Esophagus muscularis mucosa (tissue), 4 donors: Measurements from ENCODE around the gene GAS7. TPM values are rescaled to one million over a fixed set of nuclear protein-coding genes. Genes with fewer than 3 reads are reported as not detected.
A peak's percentile ranks its signal among the peaks of the same experiment; 100 is the strongest.

ENCODE experiments used
- DNase-seq: peaks from one replicate; pipeline ENCODE4 v3.0.0-alpha.2; 2017; ENCODE audit errors: extremely low spot score
- H3K27ac ChIP-seq, 4 donors: fragments of 200-600 bp; sonication (generic); replicated peaks in 1 of 4; 1 replicate in 3 of 4; 2 replicates in 1 of 4; pipeline ENCODE4 v1.5.1; 2016 to 2019; ENCODE audit warnings: mild to moderate bottlenecking in 1 of 4
- H3K27me3 ChIP-seq, 4 donors: fragments of 200-600 bp; sonication (generic); one replicate each; pipeline versions ENCODE4 v1.5.1 to v1.6.0; 2016 to 2019
- H3K36me3 ChIP-seq, 4 donors: fragments of 200-600 bp; sonication (generic); one replicate each; pipeline ENCODE4 v1.5.1; 2016 to 2019
- H3K4me1 ChIP-seq, 4 donors: fragments of 200-600 bp; sonication (generic); one replicate each; pipeline ENCODE4 v1.5.1; 2016 to 2019
- H3K4me3 ChIP-seq, 4 donors: fragments of 200-600 bp; sonication (generic); 1 replicate in 2 of 4; 2 replicates in 2 of 4; pipeline ENCODE4 v1.5.1; 2016 to 2019; ENCODE audit warnings: mild to moderate bottlenecking in 4 of 4, moderate library complexity in 1 of 4
- H3K9me3 ChIP-seq, 4 donors: fragments of 200-600 bp; sonication (generic); 1 replicate in 3 of 4; 2 replicates in 1 of 4; pipeline ENCODE4 v1.5.1; 2016 to 2019
- EP300 ChIP-seq: sonication (generic); formaldehyde crosslinking; IDR thresholded peaks from one replicate; pipeline ENCODE4 v1.6.1; 2017; ENCODE audit warnings: antibody characterized with exemption
- POLR2A ChIP-seq: fragments of 450-650 bp; IDR thresholded peaks from one replicate; pipeline ENCODE4 v1.6.1; 2017; ENCODE audit warnings: antibody characterized with exemption, moderate library complexity, mild to moderate bottlenecking, low read depth
- POLR2AphosphoS5 ChIP-seq, 2 donors: sonication (generic); formaldehyde crosslinking; IDR thresholded peaks; one replicate each; pipeline ENCODE4 v1.6.1; 2017; ENCODE audit warnings: antibody characterized with exemption in 2 of 2
- WGBS: methylation state at CpG from one replicate; pipeline ENCODE4 v1.1.5; 2018; 5-methylcytosine and 5-hydroxymethylcytosine counted together
- intact Hi-C: fragments of 100-400 bp; cut with DNase I; formaldehyde crosslinking; loops from one replicate; pipeline ENCODE4 v1.15.1; 2023
- total RNA-seq, 4 donors: library from RNA; depleted of rRNA; stranded (reverse); fragments of >200 nt; gene quantifications; one replicate each; pipeline versions ENCODE4 v1.1.0 to v1.2.1, GENCODE V29; 2016
- TF ChIP-seq, protein P1 (sequence below), 3 experiments: fragments of 200-600 bp in 2 of 3; fragments of 450-650 bp in 1 of 3; sonication (generic) in 2 of 3; IDR thresholded peaks; one replicate each; pipeline ENCODE4 v1.5.1; 2017 to 2019; ENCODE audit warnings: antibody characterized with exemption in 3 of 3, mild to moderate bottlenecking in 2 of 3, moderate library complexity in 1 of 3

GAS7 gene
- total RNA-seq, 4 donors from 2014 or later: 77.3 to 124 (median 86.7) TPM

DNA sequence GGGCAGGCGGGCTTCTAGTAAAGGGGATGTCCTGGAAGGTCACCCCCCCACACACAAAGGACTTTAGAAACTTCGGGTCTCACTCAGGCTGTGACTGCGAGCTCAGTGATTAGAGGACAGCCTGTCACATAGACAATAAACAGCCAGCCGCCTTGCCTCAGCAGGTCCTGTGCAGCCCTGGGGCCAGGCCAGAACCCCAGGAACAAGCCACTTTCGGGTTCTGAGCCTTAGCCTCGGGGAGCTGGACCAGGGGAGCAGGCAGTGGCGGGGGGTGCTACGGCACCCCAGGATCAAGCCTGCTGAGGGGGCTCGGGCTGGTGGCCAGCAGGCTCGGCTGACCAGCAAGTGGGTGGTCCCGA is 1.1 kb downstream of the GAS7 start:
- TF ChIP-seq POLR2AphosphoS5 (IDR thresholded peaks at IDR 0.05): no peak
- TF ChIP-seq, protein P1, sequence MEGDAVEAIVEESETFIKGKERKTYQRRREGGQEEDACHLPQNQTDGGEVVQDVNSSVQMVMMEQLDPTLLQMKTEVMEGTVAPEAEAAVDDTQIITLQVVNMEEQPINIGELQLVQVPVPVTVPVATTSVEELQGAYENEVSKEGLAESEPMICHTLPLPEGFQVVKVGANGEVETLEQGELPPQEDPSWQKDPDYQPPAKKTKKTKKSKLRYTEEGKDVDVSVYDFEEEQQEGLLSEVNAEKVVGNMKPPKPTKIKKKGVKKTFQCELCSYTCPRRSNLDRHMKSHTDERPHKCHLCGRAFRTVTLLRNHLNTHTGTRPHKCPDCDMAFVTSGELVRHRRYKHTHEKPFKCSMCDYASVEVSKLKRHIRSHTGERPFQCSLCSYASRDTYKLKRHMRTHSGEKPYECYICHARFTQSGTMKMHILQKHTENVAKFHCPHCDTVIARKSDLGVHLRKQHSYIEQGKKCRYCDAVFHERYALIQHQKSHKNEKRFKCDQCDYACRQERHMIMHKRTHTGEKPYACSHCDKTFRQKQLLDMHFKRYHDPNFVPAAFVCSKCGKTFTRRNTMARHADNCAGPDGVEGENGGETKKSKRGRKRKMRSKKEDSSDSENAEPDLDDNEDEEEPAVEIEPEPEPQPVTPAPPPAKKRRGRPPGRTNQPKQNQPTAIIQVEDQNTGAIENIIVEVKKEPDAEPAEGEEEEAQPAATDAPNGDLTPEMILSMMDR (IDR thresholded peaks at IDR 0.05): no peak
- no peak for TF ChIP-seq POLR2A
- no peak for TF ChIP-seq EP300
- no peak for DNase-seq
- Histone ChIP-seq H3K27me3 (peaks cover 0 to 45% (median 2%) of the 10 kb centered on the region in 4 donors), H3K4me3 (peak overlapping the region; percentile 72 to 85 (median 76)), H3K4me1 (peaks cover 0 to 35% (median 32%) of the 10 kb centered on the region in 4 donors), H3K36me3 (peaks cover 0 to 3% (median 0%) of the 10 kb centered on the region in 4 donors), H3K27ac (peak overlapping the region; percentile 53 to 73 (median 69)), H3K9me3 (peaks cover 0 to 16% (median 13%) of the 10 kb centered on the region in 4 donors)
- intact Hi-C loops: no loop called here
- 40% methylated on average over 1 of the region's 11 CpGs for WGBS

DNA sequence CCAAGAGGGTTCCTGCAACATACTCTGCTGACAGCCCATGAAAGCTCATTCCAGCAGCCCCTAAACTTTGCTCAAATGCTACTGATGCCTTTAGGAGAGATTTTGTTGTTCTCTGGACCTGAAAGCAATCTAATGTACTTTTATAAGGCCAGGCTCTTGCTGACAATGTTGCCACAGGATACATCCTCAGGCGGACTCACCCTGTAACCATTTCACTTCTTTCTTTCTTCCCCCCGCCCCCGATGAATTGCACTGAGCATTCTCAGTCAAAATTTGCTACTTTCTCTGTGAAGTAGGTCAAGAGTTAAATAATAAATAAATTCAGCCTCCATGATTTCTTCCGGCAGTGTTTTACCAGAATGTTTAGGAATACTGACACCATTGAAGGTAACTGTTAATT is 1.5 kb downstream of the GAS7 start:
- intact Hi-C loops: no loop called here
- 49% methylated on average over 4 of the region's 4 CpGs for WGBS
- no peak for DNase-seq
- H3K27me3 ChIP-seq: peaks cover 0 to 45% (median 2%) of the 10 kb centered on the region in 4 donors
- peaks cover 0 to 35% (median 33%) of the 10 kb centered on the region in 4 donors for H3K4me1 ChIP-seq
- peak overlapping the region; percentile 53 to 73 (median 69) for H3K27ac ChIP-seq
- peak overlapping the region; percentile 72 to 85 (median 76) for H3K4me3 ChIP-seq
- no peak for TF ChIP-seq EP300
- TF ChIP-seq POLR2AphosphoS5 (IDR thresholded peaks at IDR 0.05): no peak
- TF ChIP-seq, protein P1 (IDR thresholded peaks at IDR 0.05): no peak
- TF ChIP-seq POLR2A: no peak
- H3K36me3 ChIP-seq: peaks cover 0 to 3% (median 0%) of the 10 kb centered on the region in 4 donors
- H3K9me3 ChIP-seq: peaks cover 0 to 16% (median 13%) of the 10 kb centered on the region in 4 donors

DNA sequence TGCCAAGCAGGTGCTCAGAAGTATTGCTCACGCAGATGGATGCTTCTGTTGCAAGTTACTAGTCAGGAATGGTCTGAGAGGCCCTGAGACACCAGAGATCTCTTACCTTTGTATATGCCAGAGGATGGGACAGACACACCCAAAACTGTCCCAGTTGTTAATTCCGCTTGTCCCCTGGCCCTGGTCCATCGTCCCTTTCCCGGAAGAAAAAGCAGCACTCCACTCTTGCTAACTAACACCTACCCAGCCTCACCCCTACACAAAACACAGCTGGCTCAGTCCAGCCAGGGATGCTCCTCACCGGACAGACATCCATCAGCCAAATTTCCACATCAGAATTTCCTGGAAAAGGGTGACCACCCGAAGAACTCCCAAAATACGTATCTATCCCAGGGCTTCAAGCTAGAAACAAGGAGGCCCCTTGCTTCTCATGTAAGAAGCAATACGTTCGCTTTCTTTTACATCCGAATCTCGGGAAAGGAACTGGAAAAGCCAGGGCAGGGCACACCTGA is 2.0 kb downstream of the GAS7 start:
- peaks cover 0 to 35% (median 33%) of the 10 kb centered on the region in 4 donors for H3K4me1 ChIP-seq
- intact Hi-C loops: no loop called here
- H3K9me3 ChIP-seq: peaks cover 0 to 16% (median 13%) of the 10 kb centered on the region in 4 donors
- no peak for DNase-seq
- H3K27ac ChIP-seq: peak overlapping the region in 3 of 4 donors; percentile 53 to 73 (median 70)
- H3K27me3 ChIP-seq: peaks cover 0 to 45% (median 2%) of the 10 kb centered on the region in 4 donors
- TF ChIP-seq POLR2A (no peak), EP300 (no peak), POLR2AphosphoS5 (IDR thresholded peaks at IDR 0.05) (no peak)
- TF ChIP-seq, protein P1 (IDR thresholded peaks at IDR 0.05): no peak
- H3K36me3 ChIP-seq: peaks cover 0 to 3% (median 0%) of the 10 kb centered on the region in 4 donors
- WGBS: 79% methylated on average over 11 of the region's 11 CpGs
- peak overlapping the region; percentile 72 to 85 (median 76) for H3K4me3 ChIP-seq

DNA sequence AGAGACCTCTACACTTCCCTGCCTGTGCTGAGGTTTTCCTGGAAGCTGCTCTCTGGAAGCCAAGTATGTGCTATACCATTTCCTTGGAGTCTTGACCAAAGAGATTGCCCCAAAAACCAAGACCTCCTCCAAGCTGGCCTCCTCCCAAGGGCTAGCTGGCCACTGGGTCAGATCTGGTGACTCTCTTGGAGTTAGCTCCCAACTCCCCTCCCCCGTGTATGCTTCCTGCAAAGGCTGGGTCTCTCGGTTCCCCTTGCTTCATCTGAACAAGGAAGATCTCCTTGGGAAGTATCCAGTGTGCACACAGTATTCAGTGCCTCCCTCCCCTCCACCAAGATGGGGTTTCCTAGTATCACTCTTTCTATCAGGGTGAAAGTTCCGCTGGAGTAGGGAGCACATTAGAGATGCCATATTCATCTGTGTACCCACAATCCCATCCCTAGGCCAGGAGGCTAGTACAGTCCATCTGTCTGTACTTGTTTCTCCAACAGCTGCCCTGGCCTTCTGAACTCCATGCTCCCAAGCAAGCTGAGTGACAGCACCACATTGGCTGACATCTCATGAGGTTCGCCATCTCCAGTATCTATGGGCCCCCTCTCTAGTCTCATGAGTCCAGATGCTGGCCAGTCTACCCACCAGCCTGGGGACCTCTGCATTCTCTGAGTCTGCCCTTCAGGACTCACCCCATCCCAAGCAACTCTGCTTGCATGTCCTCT is 3.2 kb downstream of the GAS7 start:
- Histone ChIP-seq H3K9me3 (peaks cover 0 to 16% (median 13%) of the 10 kb centered on the region in 4 donors), H3K4me3 (no peak overlapping the region), H3K4me1 (peaks cover 0 to 35% (median 33%) of the 10 kb centered on the region in 4 donors), H3K27me3 (peaks cover 0 to 41% (median 2%) of the 10 kb centered on the region in 4 donors), H3K27ac (no peak overlapping the region), H3K36me3 (peaks cover 0 to 3% (median 0%) of the 10 kb centered on the region in 4 donors)
- TF ChIP-seq, protein P1 (IDR thresholded peaks at IDR 0.05): no peak
- TF ChIP-seq EP300 (no peak), POLR2AphosphoS5 (IDR thresholded peaks at IDR 0.05) (no peak), POLR2A (no peak)
- DNase-seq: no peak
- intact Hi-C loops: no loop called here
- WGBS: 86% methylated on average over 3 of the region's 4 CpGs
